ENCODE data around the gene CRYZL1. TPM values are rescaled to one million over a fixed set of nuclear protein-coding genes. Genes with fewer than 3 reads are reported as not detected.

The CRYZL1 gene
- total RNA-seq, 1 experiment from 2014 or later = 13.5 TPM

DNA sequence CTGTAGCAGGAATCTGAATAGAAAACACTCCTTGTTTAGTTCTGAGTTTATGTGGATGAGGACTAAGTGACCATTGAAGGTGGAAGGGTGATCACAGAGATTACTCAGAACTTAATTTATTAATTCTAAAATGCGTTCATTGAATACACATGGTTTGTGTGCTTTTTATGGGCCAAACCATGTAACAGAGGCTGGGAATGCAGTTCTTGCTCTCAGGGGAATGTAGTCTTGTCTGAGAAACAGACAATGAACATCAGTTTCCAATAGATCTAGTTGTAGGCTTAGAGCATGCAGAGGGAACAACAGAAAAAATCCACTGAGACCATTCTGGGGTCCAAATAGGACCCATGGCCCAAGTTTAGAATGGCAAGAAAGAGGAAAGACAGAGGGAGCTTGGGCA is 46.8 kb upstream of the CRYZL1 start:
- no peaks in the 10 kb centered on the region for H4K20me1 ChIP-seq (ENCODE audit: control insufficient read depth, insufficient read depth, insufficient read length)
- H2AFZ ChIP-seq (ENCODE audit: low read length) = no peak overlapping the region
- H3K4me3 Mint-ChIP-seq = no peak overlapping the region
- no peak overlapping the region for H2BK5ac ChIP-seq (ENCODE audit: insufficient read length, low read length)
- no peak overlapping the region for H3K27ac ChIP-seq (ENCODE audit: insufficient read length, low read depth, low read length)
- no peaks in the 10 kb centered on the region for H3K9me3 ChIP-seq (ENCODE audit: control insufficient read depth, low read depth, low read length)
- H3K23ac ChIP-seq (ENCODE audit: insufficient read length, low read depth, low read length) = no peak overlapping the region
- H3K9me3 Mint-ChIP-seq = no peaks in the 10 kb centered on the region
- H3K23me2 ChIP-seq (ENCODE audit: insufficient read length, low read depth, low read length, poor library complexity, severe bottlenecking) = no peaks in the 10 kb centered on the region
- no peak for DNase-seq
- H3K36me3 Mint-ChIP-seq (ENCODE audit: insufficient read depth in 1 of 3, low read depth in 3 of 3) = peaks cover 0 to 1% (median 0%) of the 10 kb centered on the region in 3 experiments; a peak in 1 of 7 replicates
- no peak overlapping the region for H3K4ac ChIP-seq (ENCODE audit: low read depth, low read length)
- no peak overlapping the region for H4K8ac ChIP-seq (replicated peaks; ENCODE audit: insufficient read length, low read depth, low read length)
- H4K91ac ChIP-seq (ENCODE audit: insufficient read length, low read depth, low read length) = no peak overlapping the region
- H2BK15ac ChIP-seq (ENCODE audit: low read depth, low read length) = no peak overlapping the region
- WGBS (ENCODE audit: extremely low coverage, insufficient read length, low lambda C conversion rate) = no CpG with 5 or more reads among the region's 1 CpG
- H3T11ph ChIP-seq (ENCODE audit: low read length) = no peak overlapping the region
- no peak overlapping the region for H3K18ac ChIP-seq (ENCODE audit: insufficient read length, low read depth, low read length)
- H2AK5ac ChIP-seq (ENCODE audit: insufficient read length, low read length) = no peak overlapping the region
- H3K79me2 ChIP-seq (ENCODE audit: insufficient read depth, low read length) = peaks cover 26% of the 10 kb centered on the region; the same call in 1 of the 2 replicates
- TF ChIP-seq, protein P1, sequence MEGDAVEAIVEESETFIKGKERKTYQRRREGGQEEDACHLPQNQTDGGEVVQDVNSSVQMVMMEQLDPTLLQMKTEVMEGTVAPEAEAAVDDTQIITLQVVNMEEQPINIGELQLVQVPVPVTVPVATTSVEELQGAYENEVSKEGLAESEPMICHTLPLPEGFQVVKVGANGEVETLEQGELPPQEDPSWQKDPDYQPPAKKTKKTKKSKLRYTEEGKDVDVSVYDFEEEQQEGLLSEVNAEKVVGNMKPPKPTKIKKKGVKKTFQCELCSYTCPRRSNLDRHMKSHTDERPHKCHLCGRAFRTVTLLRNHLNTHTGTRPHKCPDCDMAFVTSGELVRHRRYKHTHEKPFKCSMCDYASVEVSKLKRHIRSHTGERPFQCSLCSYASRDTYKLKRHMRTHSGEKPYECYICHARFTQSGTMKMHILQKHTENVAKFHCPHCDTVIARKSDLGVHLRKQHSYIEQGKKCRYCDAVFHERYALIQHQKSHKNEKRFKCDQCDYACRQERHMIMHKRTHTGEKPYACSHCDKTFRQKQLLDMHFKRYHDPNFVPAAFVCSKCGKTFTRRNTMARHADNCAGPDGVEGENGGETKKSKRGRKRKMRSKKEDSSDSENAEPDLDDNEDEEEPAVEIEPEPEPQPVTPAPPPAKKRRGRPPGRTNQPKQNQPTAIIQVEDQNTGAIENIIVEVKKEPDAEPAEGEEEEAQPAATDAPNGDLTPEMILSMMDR (conservative IDR thresholded peaks at IDR 0.05) = no peak
- no peak overlapping the region for H2BK120ac ChIP-seq (ENCODE audit: low read depth, low read length, poor library complexity, severe bottlenecking)
- H2BK20ac ChIP-seq (ENCODE audit: low read depth, low read length, poor library complexity, severe bottlenecking) = no peak overlapping the region
- peaks cover 13% of the 10 kb centered on the region for H3K4me1 ChIP-seq (ENCODE audit: insufficient read depth, low read length)
- no peak overlapping the region for H3K56ac ChIP-seq (ENCODE audit: insufficient read length, low read depth, low read length)
- peaks cover 68 to 82% of the 10 kb centered on the region in 2 experiments for H3K4me1 Mint-ChIP-seq
- H3K9ac ChIP-seq (ENCODE audit: extremely low read depth, insufficient read length, low read length) = no peak overlapping the region
- H4K5ac ChIP-seq (ENCODE audit: insufficient read length, low read depth, low read length) = no peak overlapping the region
- H3K27ac Mint-ChIP-seq = peak overlapping the region in 2 of 3 experiments; percentile 54 to 60; a peak in 4 of 7 replicates
- no peak overlapping the region for H2BK12ac ChIP-seq (ENCODE audit: insufficient read length, low read depth, low read length)
- no peaks in the 10 kb centered on the region for H3K79me1 ChIP-seq (ENCODE audit: insufficient read depth, low read depth, low read length, poor library complexity, severe bottlenecking)
- H3K27me3 ChIP-seq (ENCODE audit: insufficient read depth, low read length) = no peaks in the 10 kb centered on the region; the same call in 1 of the 2 replicates
- no peak overlapping the region for H3K4me2 ChIP-seq (ENCODE audit: insufficient read depth, insufficient read length, low read length)
- no peaks in the 10 kb centered on the region for H3K27me3 Mint-ChIP-seq (ENCODE audit: low read depth)
- H3K14ac ChIP-seq (ENCODE audit: insufficient read depth, low read length) = no peak overlapping the region
